NCI-H748 (cell line): ENCODE results near the gene XRCC3.

ENCODE experiments used
- DNase-seq: peaks from one replicate; lab custom pipeline; 2025; ENCODE audit not compliant: unreplicated experiment; lab: John Stamatoyannopoulos, UW

The XRCC3 gene

DNA sequence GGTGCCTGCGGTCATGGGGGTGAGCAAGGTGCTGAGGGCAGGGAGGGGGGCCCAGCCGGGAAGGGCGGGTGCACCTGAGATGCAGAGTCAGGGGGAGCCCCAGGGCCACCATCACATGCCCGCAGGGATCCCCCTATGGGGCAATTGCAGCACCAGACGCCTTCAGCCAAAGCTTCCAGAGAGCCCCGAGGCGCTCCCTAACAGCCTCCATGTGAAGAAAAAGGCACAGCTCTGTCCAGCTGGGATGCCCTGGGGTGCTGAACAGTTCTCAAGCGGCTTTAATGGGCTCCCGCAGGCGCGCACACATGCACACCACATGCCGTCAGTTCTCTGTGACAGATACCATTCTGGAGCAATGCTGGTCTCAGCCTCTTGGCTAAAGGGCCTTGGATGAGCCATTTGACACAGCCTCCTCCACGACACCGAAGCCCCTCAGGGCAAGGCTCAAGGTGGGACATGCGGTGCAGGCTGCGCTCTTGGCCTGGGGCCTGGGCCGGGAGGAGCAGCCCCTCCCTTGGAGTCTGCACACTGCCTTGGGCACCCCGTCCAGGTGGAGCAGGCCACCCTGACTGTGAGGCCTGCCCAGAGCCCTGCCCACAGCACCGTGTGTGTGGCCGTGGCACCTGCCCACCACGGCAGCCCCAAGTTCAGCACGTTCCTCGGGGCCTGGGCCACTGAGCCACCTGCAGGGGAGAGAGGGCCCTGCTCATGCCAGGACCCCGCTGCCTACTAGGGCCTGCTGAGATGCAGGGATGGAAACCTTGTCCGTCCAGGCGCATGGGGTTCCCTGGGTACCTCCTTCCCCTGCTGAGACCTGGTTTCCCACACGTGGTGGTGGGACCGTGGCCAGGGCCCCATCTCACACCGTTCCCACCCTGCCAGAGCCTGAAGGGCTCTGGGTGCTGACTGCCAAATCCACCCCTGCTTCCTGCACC lies 7.7 kb downstream of the XRCC3 start:
- DNase-seq = no peak

- DNase-seq = no peak
Observed at GRCh38 chr14:103706551-103707328, 8.5 kb downstream of the XRCC3 start.

DNA sequence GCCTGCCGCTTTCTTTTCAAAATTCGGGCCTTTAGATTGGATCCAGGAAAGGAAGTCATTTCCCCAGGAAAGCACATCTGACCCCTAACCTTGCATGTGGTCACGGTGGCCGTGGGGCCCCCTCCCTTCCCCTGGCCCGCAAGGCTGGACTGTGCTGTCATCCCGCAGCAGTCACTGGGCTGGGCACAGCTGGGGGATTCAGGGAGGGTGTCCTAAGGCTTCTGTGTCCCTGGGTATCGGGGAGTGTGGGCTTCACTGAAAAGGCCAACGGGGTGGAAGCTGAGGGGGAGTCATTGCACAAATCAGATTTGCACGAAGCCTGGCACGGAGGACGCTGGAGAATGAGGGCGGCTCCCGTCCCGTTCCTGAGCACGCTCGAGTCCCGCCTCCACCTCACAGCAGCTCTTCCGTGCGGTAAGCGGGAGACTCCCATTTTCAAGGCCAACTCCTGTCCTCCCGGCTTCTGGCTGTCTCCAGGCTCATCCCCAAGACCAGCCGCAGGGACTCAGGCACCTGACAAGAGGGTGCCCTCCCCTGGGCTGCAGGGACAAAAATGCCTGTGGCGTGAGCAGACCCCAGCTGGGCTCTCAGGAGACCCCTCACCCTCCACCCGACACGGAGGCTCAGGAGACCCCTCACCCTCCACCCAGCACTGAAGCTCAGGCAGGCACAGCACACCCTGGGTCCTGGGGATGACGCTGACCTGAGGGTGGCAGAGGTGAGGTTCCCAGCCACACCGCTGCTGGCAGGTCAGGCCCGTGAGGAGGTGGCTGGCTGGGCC lies 9.6 kb downstream of the XRCC3 start:
- DNase-seq = no peak

GRCh38 chr14:103705118-103705503 lies 10.1 kb downstream of the XRCC3 start:
- no peak for DNase-seq

GRCh38 chr14:103704708-103705107 lies 10.5 kb downstream of the XRCC3 start:
- DNase-seq = no peak

GRCh38 chr14:103703433-103704385 lies 11.5 kb downstream of the XRCC3 start:
- DNase-seq = no peak

DNA sequence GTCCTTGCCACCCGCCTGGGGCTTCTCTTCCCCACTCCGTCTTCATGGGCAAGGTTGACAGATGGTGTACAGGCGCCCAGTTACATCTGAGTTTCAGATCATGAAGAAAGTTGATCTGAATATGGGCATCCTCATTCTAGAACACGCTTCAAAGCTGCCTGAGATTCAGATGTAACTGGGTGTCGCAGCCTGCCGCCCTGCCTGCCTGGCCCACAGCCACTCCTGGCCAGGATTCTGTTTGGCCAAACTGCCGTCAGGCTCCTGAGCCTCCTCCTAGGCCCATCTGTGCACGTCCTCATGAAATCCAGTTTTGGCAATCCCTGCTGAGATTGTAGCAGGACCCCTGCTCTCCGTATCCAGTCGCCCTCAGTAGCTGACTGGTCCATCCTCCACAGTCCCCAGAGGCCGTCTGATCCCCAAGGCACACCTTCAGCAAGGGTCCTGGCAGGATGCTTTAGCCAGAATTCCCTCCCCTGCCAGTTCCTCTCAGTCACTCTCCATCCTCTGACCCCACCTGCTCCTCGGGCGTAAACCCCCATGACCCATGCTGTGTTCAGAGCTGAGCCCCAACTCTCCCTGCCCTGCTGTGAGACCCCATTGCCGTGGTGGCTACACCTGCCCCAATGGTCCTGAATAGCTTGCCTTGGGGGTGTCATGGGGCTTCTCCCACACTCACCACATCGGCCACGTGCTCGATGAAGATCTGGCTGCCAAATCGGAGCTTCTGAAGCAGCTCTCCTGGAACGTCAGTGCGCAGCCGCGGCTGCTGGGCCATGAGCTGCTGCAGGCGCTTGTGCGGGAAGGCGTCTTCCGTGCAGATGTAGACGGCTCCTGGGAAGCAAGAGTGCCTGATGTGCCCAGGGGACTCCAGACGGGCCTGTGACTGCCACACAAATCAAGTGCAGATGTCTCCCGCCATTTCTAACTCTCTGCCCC lies 12.5 kb downstream of the XRCC3 start:
- DNase-seq = no peak

- DNase-seq = no peak
Observed at GRCh38 chr14:103702095-103702494, 13.2 kb downstream of the XRCC3 start.

DNA sequence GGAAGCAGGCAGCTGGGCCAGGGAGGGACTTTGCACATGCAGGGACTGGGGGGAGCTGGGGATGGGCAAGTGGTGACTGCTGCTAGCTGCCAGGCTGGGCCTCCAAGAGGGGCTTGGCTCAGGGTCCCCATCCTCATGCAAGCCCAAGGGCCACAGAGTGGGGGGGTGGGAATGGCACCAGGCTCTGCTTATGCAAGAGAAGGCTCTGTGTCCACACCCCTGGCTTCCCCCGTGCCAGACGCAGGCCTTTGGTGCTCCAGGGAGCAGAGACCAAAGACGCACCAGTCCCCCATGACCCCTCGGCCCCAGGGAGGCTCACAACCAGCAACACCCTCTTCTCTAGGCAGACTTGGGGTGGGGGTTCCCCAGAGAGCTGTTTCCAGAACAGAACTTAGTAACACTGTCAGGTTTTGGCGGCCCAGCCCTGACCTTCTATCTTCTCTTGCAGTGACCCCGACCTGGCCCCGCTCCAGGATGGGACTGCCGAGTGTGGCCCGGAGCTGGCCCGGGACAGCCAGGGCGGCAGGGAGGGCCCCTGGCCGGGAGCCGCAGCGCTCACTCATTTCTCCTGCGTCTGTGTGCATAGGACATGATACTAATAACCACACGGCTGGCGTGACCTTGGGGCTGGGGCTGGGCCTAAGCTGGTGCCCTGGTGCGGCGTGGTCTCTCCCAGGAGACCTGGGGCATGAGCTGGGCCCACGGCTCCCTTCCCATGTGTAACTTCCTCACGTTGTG lies 14.3 kb downstream of the XRCC3 start:
- no peak for DNase-seq

- DNase-seq = no peak
Observed at GRCh38 chr14:103699901-103700752, 15.1 kb downstream of the XRCC3 start.

- no peak for DNase-seq
Observed at GRCh38 chr14:103699261-103699661, 16.0 kb downstream of the XRCC3 start.

- DNase-seq = no peak
Observed at GRCh38 chr14:103698380-103699260, 16.6 kb downstream of the XRCC3 start.

DNA sequence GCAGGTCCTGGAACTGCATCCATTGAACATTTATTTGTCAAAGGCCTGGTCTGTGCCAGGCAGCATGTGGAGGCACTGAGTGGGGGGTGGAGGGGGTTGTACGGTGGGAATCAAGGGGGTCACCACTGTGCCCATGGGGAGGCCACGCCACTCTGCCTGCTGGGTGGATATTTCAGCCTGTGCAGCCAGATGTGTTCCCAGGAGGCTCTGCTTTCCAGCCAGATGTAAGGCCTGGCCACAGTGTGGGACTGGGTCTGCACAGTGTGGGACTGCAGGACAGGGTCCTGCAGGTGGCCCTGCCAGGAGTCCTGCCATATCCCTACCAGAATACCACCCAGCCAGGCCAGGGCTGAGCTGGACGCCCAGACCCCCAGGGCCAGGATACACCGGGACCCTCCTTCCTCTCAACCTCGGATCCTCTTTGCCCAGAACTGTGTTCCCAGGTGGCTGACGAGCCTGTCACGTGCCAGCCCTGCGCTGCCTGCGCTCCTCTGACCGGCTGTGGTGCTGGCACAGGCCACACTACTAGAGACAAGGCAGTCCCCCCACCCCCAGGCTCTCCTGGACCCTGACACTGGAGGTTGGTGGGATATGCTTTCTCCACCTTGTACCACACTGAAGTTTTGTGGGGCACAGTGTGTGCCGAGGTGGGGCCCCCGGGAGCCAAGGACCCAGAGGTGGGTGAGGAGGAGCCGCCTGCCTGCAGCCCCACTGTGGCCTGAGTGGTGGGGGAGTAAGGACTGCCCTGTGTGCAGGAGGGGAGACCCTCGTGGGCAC lies 17.5 kb downstream of the XRCC3 start:
- DNase-seq = no peak

DNA sequence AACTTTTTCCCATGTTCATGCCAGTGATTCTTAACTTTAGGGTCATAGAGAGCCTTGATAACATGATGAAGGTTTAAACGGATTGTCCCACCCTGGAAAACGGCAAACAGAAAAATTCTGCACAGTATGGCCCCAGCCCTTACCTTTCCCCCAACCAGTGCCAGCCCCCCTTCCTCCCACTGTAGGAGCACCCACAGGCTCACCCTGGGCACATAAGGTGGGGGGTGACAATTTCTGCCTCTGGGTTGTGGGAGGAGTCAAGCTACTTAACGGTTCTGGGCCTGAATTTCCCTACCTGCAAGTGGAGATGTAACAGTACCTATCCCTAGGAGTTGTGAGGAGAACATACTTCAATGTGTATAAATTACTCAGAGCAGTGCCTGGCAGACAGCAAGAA lies 18.0 kb downstream of the XRCC3 start:
- no peak for DNase-seq

GRCh38 chr14:103696466-103697071 lies 18.7 kb downstream of the XRCC3 start:
- DNase-seq = no peak

- DNase-seq = no peak
Observed at GRCh38 chr14:103696070-103696402, 19.2 kb downstream of the XRCC3 start.
